SIG-M5 treated with dmso at 0.1 percent for 504 hours (cell line): Measurements from ENCODE around the gene LDLRAD3.
"Not testable (repeated sequence)": the region's sequence is repeated elsewhere in the genome, so short reads cannot be mapped to it uniquely, and the experiment has no call there.

Source experiments
- DNase-seq: peaks from one replicate; lab custom pipeline; 2025; ENCODE audit not compliant: unreplicated experiment; lab: John Stamatoyannopoulos, UW

The LDLRAD3 gene

DNA sequence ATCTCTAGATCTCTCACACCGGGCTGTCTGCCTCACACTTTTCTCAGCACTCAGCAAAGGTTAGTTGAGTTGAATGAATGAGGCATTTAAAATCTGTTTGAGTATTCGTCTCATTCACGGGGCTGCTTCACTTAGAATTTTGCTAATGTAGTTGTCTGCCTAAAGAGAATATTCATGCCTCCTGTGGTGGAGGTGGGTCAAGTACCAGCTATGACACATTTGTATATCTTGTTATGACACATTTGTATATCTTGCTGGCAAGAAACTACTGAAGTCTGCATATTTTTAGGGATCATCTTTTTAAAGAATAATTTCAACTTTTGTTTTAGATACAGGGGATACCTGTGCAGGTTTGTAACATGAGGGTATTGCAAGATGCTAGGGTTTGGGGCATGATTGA is 43.1 kb downstream of the LDLRAD3 start:
- no peak for DNase-seq

DNA sequence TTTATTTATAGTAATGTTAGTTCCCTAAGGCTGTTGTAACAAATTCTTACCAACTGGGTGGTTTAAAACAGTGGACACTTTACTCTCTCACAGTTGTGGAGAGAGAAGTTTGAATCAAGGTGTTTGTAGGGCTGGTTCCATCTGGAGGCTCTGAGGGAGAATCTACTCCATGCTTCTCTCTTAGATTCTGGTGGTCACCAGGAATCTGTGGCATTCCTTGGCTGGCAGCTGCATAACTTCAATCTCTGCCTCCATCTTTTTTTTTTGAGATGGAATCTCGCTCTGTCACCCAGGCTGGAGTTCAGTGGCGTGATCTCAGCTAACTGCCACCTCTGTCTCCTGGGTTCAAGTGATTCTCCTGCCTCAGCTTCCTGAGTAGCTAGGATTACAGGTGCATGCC is 46.3 kb downstream of the LDLRAD3 start:
- peak; percentile 19 for DNase-seq

DNA sequence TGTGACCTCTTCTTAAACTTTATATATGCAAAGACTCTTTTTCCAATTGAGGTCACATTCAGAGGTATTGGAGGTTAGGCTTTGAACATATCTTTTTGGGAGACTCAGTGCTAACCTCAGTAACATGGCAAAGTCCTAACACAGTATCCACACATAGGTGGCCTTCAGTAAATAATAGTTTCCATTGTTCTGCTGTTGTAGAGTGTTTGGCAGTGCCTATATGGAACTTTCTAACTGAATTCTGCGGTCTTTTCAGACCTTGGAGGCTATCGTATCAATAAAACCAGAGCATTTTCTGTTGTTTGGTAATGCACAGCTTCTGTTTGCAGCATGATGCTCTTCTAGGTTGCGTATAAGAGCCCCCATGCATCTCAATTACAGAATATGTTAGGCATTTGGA is 47.0 kb downstream of the LDLRAD3 start:
- no peak for DNase-seq

DNA sequence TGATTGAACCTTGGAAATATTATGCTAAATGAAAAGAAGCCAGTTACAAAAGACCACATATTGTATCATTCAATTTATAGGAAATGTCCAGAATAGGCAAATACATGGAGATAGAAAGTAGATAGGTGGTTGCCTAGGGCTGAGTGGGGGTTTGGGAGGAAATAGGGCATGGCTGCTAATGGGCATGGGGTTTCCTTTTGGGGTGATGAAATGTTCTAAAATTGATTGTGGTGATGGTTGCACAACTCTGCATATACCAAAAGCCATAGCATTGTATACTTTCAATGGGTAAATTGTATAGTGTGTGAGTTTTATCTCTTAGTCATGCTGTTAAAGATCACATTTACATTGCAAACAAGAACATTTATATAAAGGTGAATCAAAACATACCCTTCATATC is 48.7 kb downstream of the LDLRAD3 start:
- peak; percentile 84 for DNase-seq

DNA sequence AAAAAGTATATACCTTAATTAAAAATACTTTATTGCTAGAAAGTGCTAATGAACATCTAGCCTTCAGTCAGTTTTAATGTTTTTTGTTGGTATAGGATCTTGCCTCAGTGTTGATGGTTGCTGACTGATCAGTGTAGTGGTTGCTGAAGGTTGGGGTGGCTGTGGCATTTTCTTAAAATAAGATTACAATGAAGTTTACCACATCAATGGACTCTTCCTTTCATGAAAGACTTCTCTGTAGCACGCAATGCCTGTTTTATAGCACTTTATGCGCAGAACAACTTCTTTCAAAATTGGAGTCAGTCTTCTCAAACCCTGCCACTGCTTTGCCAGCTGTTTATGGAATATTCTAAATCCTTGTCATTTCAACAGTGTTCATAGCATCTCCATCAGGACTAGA is 50.6 kb downstream of the LDLRAD3 start:
- DNase-seq = no peak

DNA sequence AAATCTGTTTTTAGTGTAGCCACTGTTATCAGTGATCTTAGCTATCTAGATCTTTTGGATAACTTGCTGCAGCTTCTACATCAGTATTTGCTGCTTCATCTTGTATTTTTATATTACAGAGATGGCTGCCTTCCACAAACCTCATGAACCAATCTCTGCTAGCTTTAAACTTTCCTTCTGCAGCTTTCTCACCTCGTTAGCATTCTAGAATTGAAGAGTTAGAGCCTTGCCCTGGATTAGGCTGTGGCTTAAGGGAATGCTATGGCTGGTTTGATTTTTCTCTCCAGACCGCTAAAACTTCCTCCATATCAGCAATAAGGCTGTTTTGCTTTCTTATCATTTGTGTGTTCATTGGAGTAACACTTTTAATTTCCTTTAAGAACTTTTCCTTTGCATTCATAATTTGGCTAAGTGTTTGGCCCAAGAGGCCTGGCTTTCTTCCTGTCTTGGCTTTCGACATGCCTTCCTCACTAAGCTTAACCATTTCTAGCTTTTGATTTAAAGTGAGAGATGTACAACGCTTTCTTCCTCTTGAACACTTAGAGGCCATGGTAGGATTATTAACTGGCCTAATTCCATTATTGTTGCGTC is 51.9 kb downstream of the LDLRAD3 start:
- no peak for DNase-seq

DNA sequence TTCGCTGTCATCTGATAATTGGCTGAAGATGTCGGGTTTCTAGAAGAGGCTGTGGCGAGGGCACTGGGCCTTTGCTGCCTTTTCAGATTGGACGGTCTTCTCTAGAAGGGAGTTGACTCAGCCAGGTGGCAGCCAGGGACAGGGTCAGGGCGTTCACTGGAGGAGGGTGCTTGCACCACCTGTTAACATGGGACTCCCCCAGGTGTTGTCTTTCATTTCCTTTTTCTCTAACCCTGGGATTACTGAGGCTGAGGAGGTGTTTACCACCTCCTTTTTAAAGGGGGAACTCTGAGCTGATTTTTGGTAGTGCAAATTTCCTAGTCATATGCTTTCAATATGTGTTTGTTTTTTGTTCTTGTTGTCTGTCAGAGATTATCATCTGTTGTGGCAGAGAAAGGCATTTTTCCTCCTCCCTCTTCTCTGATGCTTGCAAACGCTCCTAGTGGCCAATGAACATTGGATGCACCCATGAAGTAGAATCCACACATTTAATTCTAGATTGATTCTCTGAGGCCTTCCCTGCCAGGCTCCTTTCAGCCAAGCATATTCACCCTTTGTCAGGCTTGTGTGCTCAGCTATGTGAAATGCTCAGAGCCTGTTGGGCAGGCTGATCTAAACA is 54.1 kb downstream of the LDLRAD3 start:
- DNase-seq = no peak

DNA sequence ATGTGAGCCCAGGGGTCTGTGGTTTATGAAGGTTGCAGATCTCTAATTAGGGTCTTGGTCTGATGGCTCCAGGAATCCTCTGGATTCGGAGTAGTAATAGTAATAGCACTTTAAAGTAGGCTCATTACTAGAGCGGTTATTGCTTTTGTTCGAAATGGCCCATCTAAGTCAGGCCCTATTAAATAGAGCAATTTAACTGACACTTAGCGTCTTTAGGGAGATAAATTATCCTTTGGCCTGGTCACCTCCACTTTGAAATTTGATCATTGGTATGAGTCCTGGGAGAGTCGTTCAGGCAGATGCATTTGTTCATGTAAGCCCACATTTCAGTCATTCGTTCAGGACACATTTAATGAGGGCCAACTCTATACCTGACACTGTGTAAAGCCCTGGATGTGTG is 54.8 kb downstream of the LDLRAD3 start:
- DNase-seq = no peak

DNA sequence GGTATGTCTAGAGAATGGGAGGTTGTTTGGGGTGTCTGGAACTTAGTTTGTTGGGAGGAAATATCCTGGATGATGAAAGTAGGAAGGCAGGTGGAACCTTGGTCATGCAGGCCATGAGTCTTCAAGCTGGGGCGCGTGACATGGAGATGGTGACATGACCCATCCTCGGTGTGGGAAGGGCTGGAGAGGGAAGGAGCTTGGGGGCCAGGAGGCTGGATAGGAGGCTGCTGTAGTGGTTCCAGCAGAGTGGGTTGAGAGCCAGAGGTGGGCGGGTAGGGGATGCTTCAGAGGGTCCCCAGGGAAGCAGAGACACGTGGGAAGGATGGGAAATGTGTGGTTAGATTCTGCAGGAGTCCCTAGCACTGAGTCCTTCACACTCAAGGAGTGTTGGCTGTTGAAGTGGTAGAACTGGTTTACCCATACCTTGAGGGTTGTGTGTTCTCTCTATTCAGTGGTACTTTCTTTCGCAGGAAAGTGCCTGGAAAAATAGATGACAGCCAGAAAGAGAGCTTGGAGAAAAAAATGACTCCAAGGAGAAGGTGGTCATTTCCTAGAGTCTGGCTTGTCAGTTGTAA is 56.8 kb downstream of the LDLRAD3 start:
- peak; percentile 8 for DNase-seq

DNA sequence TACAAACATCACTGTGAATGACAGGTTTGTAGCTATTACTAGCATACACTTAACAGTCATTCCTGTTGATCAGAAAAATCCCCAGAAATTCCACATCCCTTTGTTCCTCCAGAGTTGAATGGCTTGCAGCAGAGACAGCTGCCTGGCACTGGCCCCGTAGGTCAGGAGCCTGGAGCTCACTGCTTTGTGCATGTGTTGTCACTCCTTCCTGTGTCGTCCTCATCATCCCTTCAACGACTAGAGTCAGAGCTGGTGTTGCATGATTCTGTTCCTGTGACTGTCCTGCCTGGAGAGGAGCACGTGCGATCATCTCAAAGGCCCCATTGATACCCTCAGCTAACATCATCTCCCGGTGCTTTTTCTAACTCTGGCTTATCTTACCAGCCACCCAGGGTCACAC is 58.3 kb downstream of the LDLRAD3 start:
- DNase-seq = no peak

DNA sequence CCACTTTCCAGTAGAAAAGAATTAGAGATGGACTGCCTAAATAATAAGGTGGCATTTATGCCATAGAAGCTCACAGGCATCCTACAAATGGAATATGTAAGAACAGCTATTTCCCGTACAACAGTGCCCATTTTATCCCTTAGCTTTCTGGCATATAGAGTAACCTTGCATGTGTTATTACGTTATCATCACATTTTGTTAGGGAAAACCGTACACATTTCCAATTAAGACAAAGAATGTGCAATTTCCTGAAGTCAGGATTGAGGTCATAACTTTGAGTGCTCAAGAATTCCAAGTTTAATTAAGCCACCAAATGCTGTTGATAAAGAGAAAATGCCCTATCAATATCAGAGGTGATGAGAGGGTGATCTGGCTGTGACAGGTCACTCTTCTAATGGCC is 58.9 kb downstream of the LDLRAD3 start:
- DNase-seq = no peak

DNA sequence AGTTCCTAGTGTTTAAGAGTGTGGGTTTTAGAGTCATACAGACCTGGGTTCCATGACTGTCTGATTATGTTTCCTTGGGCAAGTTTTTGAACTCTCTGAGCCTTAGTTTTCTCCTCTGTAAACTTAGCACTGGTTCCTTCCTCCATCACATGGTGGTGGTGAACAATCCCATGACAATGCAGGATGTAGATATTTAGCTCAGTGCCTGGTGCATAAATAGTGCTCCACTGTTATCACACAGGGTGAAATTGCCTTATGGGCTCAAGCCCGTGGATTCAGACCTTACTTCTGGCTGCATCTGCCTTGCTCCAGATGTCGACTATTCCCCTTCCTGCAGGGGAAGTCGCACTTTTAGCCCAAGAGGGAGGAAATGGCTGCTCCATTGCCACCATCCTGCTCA is 62.7 kb downstream of the LDLRAD3 start:
- DNase-seq = no peak

DNA sequence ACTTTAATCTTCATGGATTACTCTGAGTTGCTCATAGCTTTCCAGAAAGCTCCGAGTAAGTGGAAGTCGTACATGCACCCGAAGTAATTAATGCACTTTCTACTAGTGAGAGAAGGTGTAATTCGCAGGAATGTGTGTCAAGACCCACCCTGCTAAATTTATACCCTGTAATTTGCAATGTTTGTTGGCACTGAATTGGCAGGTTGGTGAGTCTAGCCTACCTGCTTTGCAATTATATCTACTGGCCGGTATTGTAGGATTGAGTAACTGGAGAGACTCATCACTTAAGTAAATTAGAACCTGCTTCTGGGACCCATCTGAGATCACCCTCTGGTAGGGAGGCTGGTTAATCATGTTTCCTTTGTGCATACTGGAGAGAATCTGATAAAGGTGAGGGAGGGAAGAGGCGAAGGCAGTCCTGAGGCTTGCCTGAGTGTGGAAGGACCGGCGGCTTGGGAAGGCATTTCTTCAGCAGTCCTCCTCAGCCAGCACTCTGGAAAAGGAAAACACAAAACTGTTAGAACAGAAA is 63.3 kb downstream of the LDLRAD3 start:
- no peak for DNase-seq

DNA sequence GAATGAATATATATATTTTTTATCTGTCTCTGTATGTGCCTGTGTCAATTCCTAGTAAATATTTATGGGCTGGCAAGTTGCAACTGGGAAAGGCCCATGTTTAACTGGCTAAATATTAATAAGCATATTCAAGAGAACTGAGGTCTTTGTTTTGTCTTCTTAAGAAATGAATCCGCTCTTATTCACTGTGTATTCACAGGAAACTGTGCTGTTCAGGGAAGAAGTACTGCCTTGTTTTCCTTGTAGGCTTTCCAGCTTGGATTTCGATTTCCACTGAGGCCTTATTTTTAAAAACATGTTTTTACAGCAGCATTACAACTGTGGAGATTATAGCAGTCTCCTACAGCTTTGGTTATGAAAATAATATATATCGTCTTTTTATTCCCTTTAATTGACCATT is 64.7 kb downstream of the LDLRAD3 start:
- DNase-seq = no peak

DNA sequence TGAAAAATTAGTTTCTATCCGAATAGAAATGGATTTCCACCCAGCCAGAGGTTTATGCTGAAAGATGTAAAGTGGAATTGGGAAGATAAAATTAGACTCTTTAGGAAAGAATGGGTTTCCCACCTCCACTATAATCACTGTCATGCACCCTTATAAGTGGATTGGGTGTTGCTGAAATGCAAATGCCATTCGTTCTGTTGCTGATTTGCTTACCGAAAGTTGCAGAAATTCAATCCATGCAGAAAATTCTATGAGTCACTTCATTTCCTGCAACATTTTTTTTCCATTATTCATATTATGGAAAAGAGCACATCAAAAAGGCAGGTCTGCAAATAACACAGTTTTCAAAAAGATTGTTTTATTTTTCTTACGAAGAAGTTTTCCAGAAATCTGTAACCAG is 65.6 kb downstream of the LDLRAD3 start:
- DNase-seq = no peak

DNA sequence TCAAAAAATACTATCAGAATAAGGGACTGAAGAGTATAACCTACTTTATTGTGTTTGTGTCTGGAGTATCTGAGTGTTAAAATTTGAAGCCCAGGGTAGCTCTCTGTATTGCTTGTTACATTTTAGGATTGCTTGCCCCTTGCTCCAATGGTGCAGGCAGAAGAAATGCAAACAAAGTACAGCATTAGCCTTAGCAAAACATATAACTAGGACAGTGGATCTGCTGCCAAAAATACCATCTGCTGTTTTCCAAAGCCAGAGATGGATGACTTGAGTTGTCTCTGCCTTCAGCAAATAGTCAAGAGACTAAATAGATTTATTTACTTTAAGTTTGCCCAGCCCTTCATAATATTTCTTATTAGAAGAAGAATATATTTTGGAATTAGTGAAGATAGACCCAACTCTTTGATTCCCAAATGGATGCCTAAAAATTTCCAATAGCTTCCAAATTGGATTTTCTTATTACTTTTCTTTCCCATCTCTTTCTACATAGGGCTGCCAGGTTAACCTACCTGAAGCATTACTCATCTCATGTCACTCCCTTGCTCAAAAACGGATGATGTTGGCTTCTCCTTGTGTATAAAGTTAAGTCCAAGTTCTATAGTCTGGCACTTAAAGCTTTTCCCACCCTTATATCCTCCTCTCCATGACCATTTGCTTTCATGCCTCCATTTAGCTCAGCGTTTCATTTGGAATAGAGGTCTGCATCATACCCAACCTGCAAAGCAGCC is 66.3 kb downstream of the LDLRAD3 start:
- DNase-seq = no peak

DNA sequence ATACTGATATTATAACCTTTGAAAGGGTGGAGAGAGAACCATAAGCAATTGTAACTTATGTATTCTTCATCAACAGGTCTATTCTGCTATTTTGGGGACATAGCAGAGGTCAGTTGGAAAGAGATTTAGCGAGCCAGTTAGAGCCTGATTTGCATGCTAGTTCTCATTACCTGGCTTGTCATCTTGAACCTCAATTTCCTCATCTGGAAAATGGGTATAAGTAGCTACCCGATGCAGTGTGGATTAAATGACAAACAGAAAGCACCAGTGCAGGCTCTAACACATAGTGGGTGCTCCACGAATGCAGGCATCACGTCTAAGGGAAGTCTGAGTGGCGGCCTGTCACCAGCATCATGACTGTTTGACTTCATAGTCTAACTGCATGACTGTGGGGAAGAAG is 67.7 kb downstream of the LDLRAD3 start:
- no peak for DNase-seq

DNA sequence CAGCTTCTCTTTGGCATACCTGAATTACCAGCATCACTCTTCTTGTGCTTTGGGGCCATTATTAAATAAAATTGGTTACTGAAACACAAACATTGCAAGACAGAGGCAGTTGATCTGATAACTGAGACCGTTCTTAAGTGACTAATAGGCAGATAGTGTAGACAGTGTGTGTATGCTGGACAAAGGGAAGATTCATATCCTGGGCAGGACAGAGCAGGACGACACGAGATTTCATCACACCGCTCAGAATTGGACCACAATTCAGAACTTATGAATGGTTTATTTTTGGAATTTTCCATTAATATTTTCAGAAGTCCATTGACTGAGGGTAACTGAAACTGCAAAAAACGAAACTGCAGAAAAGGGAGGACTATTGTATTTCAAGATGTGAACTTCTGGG is 68.6 kb downstream of the LDLRAD3 start:
- no peak for DNase-seq

DNA sequence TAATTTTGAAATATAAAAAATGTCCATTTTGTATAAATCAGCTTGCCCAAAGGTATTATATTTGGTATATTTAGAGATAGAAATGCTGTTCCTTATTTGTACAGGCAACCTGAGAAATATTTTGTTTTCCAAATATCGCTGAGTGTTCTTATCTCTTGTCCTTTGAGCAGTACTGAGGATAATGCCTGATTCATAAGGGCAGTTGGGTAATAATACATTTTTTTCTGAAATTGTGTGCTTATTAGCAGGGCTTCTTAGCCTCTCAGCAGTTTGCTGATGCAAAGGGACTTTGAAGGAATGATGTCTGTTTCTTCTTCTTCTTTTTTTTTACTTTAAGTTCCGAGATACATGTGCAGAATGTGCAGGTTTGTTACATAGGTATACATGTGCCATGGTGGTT is 69.1 kb downstream of the LDLRAD3 start:
- no peak for DNase-seq

DNA sequence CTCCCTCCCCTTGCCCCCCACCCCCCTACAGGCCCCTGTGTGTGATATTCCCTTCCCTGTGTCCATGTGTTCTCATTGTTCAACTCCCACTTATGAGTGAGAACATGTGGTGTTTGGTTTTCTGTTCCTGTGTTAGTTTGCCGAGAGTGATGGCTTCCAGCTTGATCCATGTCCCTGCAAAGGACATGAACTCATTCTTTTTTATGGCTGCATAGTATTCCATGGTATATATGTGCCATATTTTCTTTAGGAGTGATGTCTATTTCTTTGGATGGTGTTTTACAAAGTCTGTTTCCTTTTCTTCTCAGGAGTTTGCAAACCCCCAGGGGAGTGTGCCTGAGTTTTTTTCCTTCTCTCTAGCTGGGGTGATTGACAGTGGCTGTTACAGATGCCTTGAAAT is 69.6 kb downstream of the LDLRAD3 start:
- not testable (repeated sequence) for DNase-seq

DNA sequence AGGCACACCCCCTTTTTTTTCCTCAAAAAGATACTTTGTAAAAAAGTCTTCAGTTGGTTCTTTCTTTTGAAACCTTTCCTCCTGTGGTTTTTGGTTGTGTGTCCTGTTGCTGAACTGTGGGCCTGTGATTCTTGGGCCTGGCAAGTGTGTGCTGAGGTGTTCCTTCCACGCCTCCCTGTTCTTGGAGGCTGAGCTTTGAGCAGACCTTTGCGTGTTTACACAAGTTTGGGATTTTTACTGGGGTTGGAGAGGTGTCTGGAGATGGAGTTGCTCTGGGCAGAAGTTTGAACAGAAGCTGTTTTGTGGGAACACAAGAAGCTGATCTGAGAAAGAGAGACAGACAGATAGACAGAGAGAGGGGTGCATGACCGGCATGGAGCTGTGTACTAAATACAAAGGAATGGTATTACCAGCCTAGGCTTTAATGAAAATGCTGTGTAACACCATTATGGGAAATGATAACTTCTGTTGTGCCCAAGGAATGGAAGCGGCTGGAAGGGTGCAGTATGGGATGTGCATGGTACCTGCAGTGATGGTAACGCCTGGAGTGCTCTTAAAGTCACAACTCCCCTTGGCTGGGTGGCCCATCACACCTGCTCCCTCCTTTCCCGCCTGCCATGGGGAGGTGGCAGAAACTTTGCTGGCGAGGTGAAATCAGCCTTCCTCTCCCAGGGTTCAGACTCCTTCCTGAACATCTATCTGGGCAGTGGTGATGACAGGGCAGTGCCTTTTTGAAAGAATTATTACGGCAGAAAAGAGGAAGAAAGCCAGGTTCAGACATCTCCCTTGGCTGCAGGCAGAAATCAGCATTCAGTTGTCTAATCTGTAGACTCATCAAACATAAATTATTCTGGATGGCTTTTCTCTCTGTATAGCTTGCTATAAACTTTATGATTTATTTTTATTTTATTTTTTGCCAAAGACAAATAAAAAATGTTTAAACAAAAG is 70.4 kb downstream of the LDLRAD3 start:
- DNase-seq = peak; percentile 43
